K562 (cell line): Measurements from ENCODE around the gene HELB. TPM values are rescaled to one million over a fixed set of nuclear protein-coding genes. Genes with fewer than 3 reads are reported as not detected.
A peak's percentile ranks its signal among the peaks of the same experiment; 100 is the strongest.

ENCODE experiments used
- ARID1B ChIP-seq: fragments of 450-650 bp; IDR thresholded peaks from 2 replicates; pipeline ENCODE4 v1.6.1; 2016; ENCODE audit warnings: antibody characterized with exemption, mild to moderate bottlenecking, inconsistent platforms
- C11orf30 ChIP-seq: fragments of 450-650 bp; IDR thresholded peaks from 2 replicates; pipeline ENCODE4 v1.6.1; 2016; ENCODE audit warnings: low read depth, mild to moderate bottlenecking
- CSDE1 ChIP-seq, 2 experiments: fragments of 450-650 bp; IDR thresholded peaks; 2 replicates each; pipeline ENCODE4 v1.6.1; 2016; ENCODE audit warnings: mild to moderate bottlenecking in 1 of 2
- ELF2 ChIP-seq: fragments of 250-450 bp; sonication (Bioruptor Pico); IDR thresholded peaks from 2 replicates; pipeline ENCODE4 v1.5.0; 2021; ENCODE audit warnings: mild to moderate bottlenecking
- FOXK2 ChIP-seq, 2 experiments: fragments of 450-650 bp; IDR thresholded peaks in 1 of 2; conservative IDR thresholded peaks in 1 of 2; 2 replicates each; pipeline ENCODE4 v1.6.1; 2016; ENCODE audit warnings: low read depth in 2 of 2, mild to moderate bottlenecking in 1 of 2
- HMG20B ChIP-seq: fragments of 250-450 bp; sonication (Bioruptor Pico); IDR thresholded peaks from 2 replicates; pipeline ENCODE4 v1.5.0; 2021; ENCODE audit warnings: mild to moderate bottlenecking
- JUND ChIP-seq, 2 experiments: IDR thresholded peaks; 2 replicates in 1 of 2; 3 replicates in 1 of 2; pipeline ENCODE4 v1.6.1; 2011; ENCODE audit warnings: borderline replicate concordance in 2 of 2, low read depth in 2 of 2, low read length in 2 of 2, improper control_type of control experiment in 1 of 2, missing biosample characterization in 1 of 2, missing genetic modification characterization in 1 of 2, missing genetic modification reagents in 1 of 2
- KAT2B ChIP-seq: IDR thresholded peaks from one replicate; pipeline ENCODE4 v1.6.1; 2012; ENCODE audit warnings: low read depth, mild to moderate bottlenecking, control low read depth, inconsistent platforms, low read length, moderate library complexity
- KDM1A ChIP-seq, 2 experiments: fragments of 450-650 bp; IDR thresholded peaks; 2 replicates each; pipeline ENCODE4 v1.6.1; 2016; ENCODE audit warnings: mild to moderate bottlenecking in 2 of 2
- MAFF ChIP-seq: IDR thresholded peaks from 2 replicates; pipeline ENCODE4 v1.6.1; 2012; ENCODE audit warnings: low read length, improper control_type of control experiment
- NCOA6 ChIP-seq: fragments of 450-650 bp; IDR thresholded peaks from 2 replicates; pipeline ENCODE4 v1.6.1; 2017; ENCODE audit warnings: mild to moderate bottlenecking
- NCOR1 ChIP-seq: fragments of 450-650 bp; IDR thresholded peaks from 2 replicates; pipeline ENCODE4 v1.6.1; 2016; ENCODE audit warnings: mild to moderate bottlenecking, moderate library complexity
- PHB2 ChIP-seq: fragments of 450-650 bp; IDR thresholded peaks from 2 replicates; pipeline ENCODE4 v1.6.1; 2017; ENCODE audit warnings: low read depth
- PHF8 ChIP-seq: fragments of 200-600 bp; sonication (generic); IDR thresholded peaks from 2 replicates; pipeline ENCODE4 v1.6.1; 2012; ENCODE audit warnings: mixed run types, mild to moderate bottlenecking, inconsistent platforms, low read length, moderate library complexity, borderline replicate concordance
- POLR2AphosphoS5 ChIP-seq: IDR thresholded peaks from 2 replicates; pipeline ENCODE4 v1.6.1; 2011; ENCODE audit warnings: mild to moderate bottlenecking, low read depth, low read length, moderate library complexity; ENCODE audit not compliant: control insufficient read depth, insufficient read depth
- POLR2H ChIP-seq: IDR thresholded peaks from 2 replicates; pipeline ENCODE4 v1.6.1; 2016; ENCODE audit warnings: missing genetic modification characterization, low read depth, mild to moderate bottlenecking, control low read depth, missing compliant biosample characterization, moderate library complexity
- RB1 ChIP-seq: fragments of 450-650 bp; IDR thresholded peaks from 2 replicates; pipeline ENCODE4 v1.6.1; 2017; ENCODE audit warnings: low read depth, mild to moderate bottlenecking
- RBM14 ChIP-seq: fragments of 200-400 bp; formaldehyde crosslinking; IDR thresholded peaks from 2 replicates; pipeline ENCODE4 v1.6.1; 2018; ENCODE audit warnings: low read depth, mild to moderate bottlenecking, low read length, moderate library complexity, borderline replicate concordance; ENCODE audit not compliant: insufficient read depth
- RFX7 ChIP-seq: fragments of 250-450 bp; sonication (Bioruptor Pico); IDR thresholded peaks from 2 replicates; pipeline ENCODE4 v1.5.1; 2021; ENCODE audit warnings: mild to moderate bottlenecking
- TAF7 ChIP-seq: fragments of 450-650 bp; IDR thresholded peaks from 2 replicates; pipeline ENCODE4 v1.6.1; 2016; ENCODE audit warnings: missing genetic modification characterization, missing compliant biosample characterization
- YY1 ChIP-seq, 3 experiments: IDR thresholded peaks; 2 replicates each; pipeline ENCODE4 v1.6.1; 2011; ENCODE audit warnings: low read length in 2 of 3, mild to moderate bottlenecking in 2 of 3, moderate library complexity in 2 of 3, borderline replicate concordance in 1 of 3, control low read depth in 1 of 3, low read depth in 1 of 3; ENCODE audit not compliant: insufficient read depth in 3 of 3, insufficient replicate concordance in 2 of 3, control insufficient read depth in 1 of 3, insufficient read length in 1 of 3; ENCODE audit errors: extremely low read depth in 1 of 3
- ZBTB17 ChIP-seq: fragments of 450-650 bp; formaldehyde crosslinking; IDR thresholded peaks from 2 replicates; pipeline ENCODE4 v1.4.0; 2020; ENCODE audit warnings: mild to moderate bottlenecking
- ZFP1 ChIP-seq: fragments of 450-650 bp; formaldehyde crosslinking; IDR thresholded peaks from 2 replicates; pipeline ENCODE4 v1.4.0; 2020; ENCODE audit warnings: mild to moderate bottlenecking, mixed read lengths
- ZFX ChIP-seq: sonication (generic); formaldehyde crosslinking; IDR thresholded peaks from 2 replicates; pipeline ENCODE4 v1.8.0; 2022; ENCODE audit warnings: mild to moderate bottlenecking, missing genetic modification reagents, moderate library complexity
- polyA plus RNA-seq, 8 experiments: library from polyadenylated mRNA; depleted of rRNA in 4 of 8; stranded (reverse) in 5 of 8; unstranded in 3 of 8; fragments of >200 nt; fragmentation: Nextera tagmentation in 2 of 8; fragmentation: Illumina TruSeq in 1 of 8; extraction: Ambion mirVana in 2 of 8; extraction: Trizol in 1 of 8; gene quantifications; 2 replicates each; pipeline versions ENCODE4 v1.2.1 to v1.2.3, GENCODE V29; 2011 to 2014; ENCODE audit warnings: inconsistent platforms in 1 of 8, missing spikeins in 1 of 8
- total RNA-seq, 7 experiments: library from RNA; depleted of rRNA in 6 of 7; stranded (reverse); fragments of >200 nt in 6 of 7; fragmentation: Illumina TruSeq in 2 of 7; extraction: Trizol in 2 of 7; gene quantifications; 2 replicates each; pipeline versions ENCODE4 v1.2.1 to v1.2.3, GENCODE V29; 2011 to 2021; ENCODE audit warnings: low replicate concordance in 1 of 7
- TF ChIP-seq, protein P1 (sequence below), 2 experiments: fragments of 450-650 bp; conservative IDR thresholded peaks; 2 replicates each; pipeline ENCODE4 v1.6.1; 2017; ENCODE audit warnings: mild to moderate bottlenecking in 2 of 2, moderate library complexity in 2 of 2
- TF ChIP-seq, protein P2 (sequence below): sonication (generic); formaldehyde crosslinking; IDR thresholded peaks from 2 replicates; pipeline ENCODE4 v1.8.0; 2022; ENCODE audit warnings: mild to moderate bottlenecking, missing genetic modification reagents

The HELB gene
- total and polyA plus RNA-seq, 9 of the 15 experiments (the other 6 are each of a cell fraction or from before 2014, with no cell fraction given) = 0.74 to 7.6 (median 2.4) TPM

DNA sequence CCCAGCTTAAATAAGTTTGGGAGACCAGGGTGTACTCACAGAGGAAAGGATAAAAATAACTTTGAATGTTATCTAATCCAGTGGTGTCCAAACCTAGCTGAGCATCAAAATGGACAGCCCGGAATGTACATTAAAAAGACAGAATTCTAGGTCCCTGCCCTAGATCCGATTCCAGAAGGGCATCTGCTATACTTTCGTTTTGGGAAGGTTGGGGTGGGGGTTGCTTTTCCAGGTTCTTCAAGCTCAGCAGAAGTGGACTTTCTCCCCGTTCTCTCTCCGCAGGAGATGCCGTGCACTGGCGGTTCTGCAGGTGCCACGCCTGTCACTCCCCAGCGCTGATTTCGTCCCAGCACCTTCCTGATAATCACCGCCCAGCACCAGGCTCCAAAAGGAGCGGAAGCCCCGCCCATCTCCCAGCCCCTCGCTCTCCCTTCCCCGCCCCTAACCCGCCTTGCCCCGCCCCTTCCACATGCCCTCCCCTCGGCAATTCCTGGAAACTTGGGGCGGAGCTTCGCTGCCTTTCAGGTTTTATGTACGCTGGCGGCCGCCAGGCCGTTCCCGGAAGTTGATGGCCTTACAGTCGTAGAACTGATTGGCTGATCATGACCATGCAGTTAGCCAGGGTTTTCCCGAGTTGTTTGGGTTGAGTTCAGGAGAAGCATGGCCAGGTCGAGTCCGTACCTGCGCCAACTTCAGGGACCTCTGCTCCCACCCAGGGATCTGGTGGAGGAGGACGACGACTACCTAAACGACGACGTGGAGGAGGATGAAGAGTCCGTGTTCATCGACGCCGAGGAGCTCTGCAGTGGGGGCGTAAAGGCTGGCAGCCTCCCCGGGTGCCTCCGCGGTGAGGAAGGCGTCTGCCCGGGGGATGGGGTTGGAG is at the start of gene HELB (continued):
- TF ChIP-seq NCOA6 (peak; percentile 36; the same call in 1 of the 2 replicates), ZFX (CRISPR knock-in tag) (peak; percentile 51; the same call in 1 of the 2 replicates), C11orf30 (peak; percentile 71), ZFP1 (CRISPR knock-in tag) (no peak), MAFF (0 out of 2 replicates have a peak, but pooled peaks have one; percentile 18), JUND (IDR thresholded peaks at IDR 0.05; ENCODE audit: borderline replicate concordance, low read depth, low read length) (peak; percentile 51), JUND (tag; IDR thresholded peaks at IDR 0.05; ENCODE audit: borderline replicate concordance, low read depth, low read length) (no peak), FOXK2 (conservative IDR thresholded peaks at IDR 0.05 in 1 of 2, IDR thresholded peaks at IDR 0.05 in 1 of 2; ENCODE audit: low read depth in 2 of 2) (peak; percentile 41 to 64; a peak in 2 of 4 replicates), YY1 (IDR thresholded peaks at IDR 0.05; ENCODE audit: borderline replicate concordance in 1 of 3, control insufficient read depth in 1 of 3, extremely low read depth in 1 of 3, insufficient read depth in 3 of 3, insufficient read length in 1 of 3, insufficient replicate concordance in 2 of 3, low read depth in 1 of 3, low read length in 2 of 3) (peak in 1 of 3 experiments; percentile 60), TAF7 (tag) (peak; percentile 51), RFX7 (CRISPR knock-in tag) (no peak), RBM14 (no peak), KAT2B (no peak), CSDE1 (IDR thresholded peaks at IDR 0.05) (no peak), RB1 (peak; percentile 40; the same call in 1 of the 2 replicates), KDM1A (IDR thresholded peaks at IDR 0.05) (peak; percentile 28 to 54), PHF8 (peak; percentile 85; the same call in 1 of the 2 replicates), ARID1B (0 out of 2 replicates have a peak, but pooled peaks have one; percentile 37), HMG20B (CRISPR knock-in tag) (no peak), ELF2 (CRISPR knock-in tag) (peak; percentile 79; the same call in 1 of the 2 replicates), POLR2AphosphoS5 (peak; percentile 75; the same call in 1 of the 2 replicates), POLR2H (tag) (peak; percentile 64), ZBTB17 (CRISPR knock-in tag) (peak; percentile 70), NCOR1 (0 out of 2 replicates have a peak, but pooled peaks have one; percentile 25), PHB2 (no peak)
- TF ChIP-seq, protein P1, sequence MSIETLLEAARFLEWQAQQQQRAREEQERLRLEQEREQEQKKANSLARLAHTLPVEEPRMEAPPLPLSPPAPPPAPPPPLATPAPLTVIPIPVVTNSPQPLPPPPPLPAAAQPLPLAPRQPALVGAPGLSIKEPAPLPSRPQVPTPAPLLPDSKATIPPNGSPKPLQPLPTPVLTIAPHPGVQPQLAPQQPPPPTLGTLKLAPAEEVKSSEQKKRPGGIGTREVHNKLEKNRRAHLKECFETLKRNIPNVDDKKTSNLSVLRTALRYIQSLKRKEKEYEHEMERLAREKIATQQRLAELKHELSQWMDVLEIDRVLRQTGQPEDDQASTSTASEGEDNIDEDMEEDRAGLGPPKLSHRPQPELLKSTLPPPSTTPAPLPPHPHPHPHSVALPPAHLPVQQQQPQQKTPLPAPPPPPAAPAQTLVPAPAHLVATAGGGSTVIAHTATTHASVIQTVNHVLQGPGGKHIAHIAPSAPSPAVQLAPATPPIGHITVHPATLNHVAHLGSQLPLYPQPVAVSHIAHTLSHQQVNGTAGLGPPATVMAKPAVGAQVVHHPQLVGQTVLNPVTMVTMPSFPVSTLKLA (conservative IDR thresholded peaks at IDR 0.05) = peak; percentile 68 to 84
- TF ChIP-seq, protein P2, sequence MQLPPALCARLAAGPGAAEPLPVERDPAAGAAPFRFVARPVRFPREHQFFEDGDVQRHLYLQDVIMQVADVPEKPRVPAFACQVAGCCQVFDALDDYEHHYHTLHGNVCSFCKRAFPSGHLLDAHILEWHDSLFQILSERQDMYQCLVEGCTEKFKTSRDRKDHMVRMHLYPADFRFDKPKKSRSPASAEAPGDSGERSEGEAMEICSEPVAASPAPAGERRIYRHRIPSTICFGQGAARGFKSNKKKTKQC (CRISPR knock-in tag) = peak; percentile 41; the same call in 1 of the 2 replicates
